NCI-H1694 treated with DMSO at 0.1 percent for 48 hours (cell line): ENCODE measurements around the gene NRIP1.

Source experiments
- DNase-seq: peaks from one replicate; lab custom pipeline; 2025; lab: John Stamatoyannopoulos, UW

The NRIP1 gene

GRCh38 chr21:14917762-14918161 lies 147.0 kb downstream of the NRIP1 start:
- no peak for DNase-seq

DNA sequence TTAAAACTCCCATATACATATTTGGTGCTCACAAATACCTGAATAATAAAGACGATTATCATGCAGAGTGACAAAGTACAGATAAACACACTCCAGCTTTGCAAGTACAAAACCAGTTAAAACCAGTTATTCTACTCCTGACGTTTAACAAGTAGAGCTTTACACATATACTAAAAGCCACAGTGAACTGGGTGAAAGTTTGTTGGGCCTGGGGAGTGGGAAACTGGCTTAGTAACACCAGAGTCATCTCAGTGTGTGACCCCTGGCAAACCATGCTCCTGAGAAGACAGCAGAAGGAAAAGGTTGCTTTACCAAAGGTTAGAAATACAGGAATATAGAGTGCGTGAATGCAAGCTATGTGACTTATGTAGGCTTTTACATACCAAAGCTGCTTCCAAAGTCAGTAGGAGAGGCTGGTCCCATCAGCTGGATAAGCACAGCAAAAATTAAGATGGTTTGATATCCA lies 148.1 kb downstream of the NRIP1 start:
- no peak for DNase-seq

DNA sequence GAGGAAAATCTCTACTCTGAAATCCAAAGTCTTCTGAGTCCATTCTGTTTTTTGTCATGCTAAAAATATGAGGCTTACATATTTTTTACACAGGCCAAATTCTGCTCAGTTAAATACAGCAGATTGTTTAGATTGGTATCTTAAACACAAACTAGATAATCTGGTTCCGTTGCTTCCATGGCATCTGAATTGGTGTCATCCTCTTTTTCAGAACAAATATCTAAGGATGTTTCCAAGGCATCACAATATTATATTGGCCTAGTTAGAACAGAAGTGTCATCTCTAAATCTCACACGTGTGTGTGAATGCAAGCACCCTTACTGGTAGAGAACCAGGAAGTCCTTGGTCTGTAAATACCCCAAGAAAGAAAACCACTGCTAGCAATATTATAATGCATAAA lies 151.2 kb downstream of the NRIP1 start:
- DNase-seq, result no peak

- no peak for DNase-seq
These were observed 153.4 kb downstream of the NRIP1 start for GRCh38 chr21:14911351-14911750.
